K562 (cell line): ENCODE results near the gene UQCRC2. TPM values are rescaled to one million over a fixed set of nuclear protein-coding genes. Genes with fewer than 3 reads are reported as not detected.

Experiments used
- DDX20 ChIP-seq: fragments of 450-650 bp; IDR thresholded peaks from 2 replicates; pipeline ENCODE4 v1.6.1; 2016; ENCODE audit warnings: missing genetic modification characterization, low read depth, mild to moderate bottlenecking, missing compliant biosample characterization, moderate library complexity
- FOSL1 ChIP-seq: fragments of 200-800 bp; sonication (Bioruptor generic); conservative IDR thresholded peaks from 2 replicates; pipeline ENCODE4 v1.6.1; 2016; ENCODE audit warnings: missing genetic modification characterization, missing compliant biosample characterization
- HES1 ChIP-seq: fragments of 450-650 bp; IDR thresholded peaks from 2 replicates; pipeline ENCODE4 v1.6.1; 2016; ENCODE audit warnings: low read depth, mild to moderate bottlenecking, moderate library complexity
- KAT2B ChIP-seq: IDR thresholded peaks from one replicate; pipeline ENCODE4 v1.6.1; 2012; ENCODE audit warnings: low read depth, mild to moderate bottlenecking, control low read depth, inconsistent platforms, low read length, moderate library complexity
- KDM1A ChIP-seq, 2 experiments: fragments of 450-650 bp; IDR thresholded peaks; 2 replicates each; pipeline ENCODE4 v1.6.1; 2016; ENCODE audit warnings: mild to moderate bottlenecking in 2 of 2
- NR2C1 ChIP-seq, 2 experiments: fragments of 450-650 bp; IDR thresholded peaks; 2 replicates each; pipeline ENCODE4 v1.6.1; 2017; ENCODE audit warnings: mild to moderate bottlenecking in 2 of 2, antibody characterized with exemption in 1 of 2, inconsistent platforms in 1 of 2, missing compliant biosample characterization in 1 of 2, missing genetic modification characterization in 1 of 2
- PRDM10 ChIP-seq: fragments of 450-650 bp; IDR thresholded peaks from 2 replicates; pipeline ENCODE4 v1.6.1; 2018; ENCODE audit not compliant: partially characterized antibody
- PYGO2 ChIP-seq: fragments of 450-650 bp; IDR thresholded peaks from 2 replicates; pipeline ENCODE4 v1.6.1; 2016; ENCODE audit warnings: mild to moderate bottlenecking, missing genetic modification characterization, moderate library complexity, missing compliant biosample characterization
- RBM25 ChIP-seq: fragments of 200-400 bp; formaldehyde crosslinking; IDR thresholded peaks from 2 replicates; pipeline ENCODE4 v1.6.1; 2018; ENCODE audit warnings: low read length, low read depth, moderate library complexity; ENCODE audit not compliant: severe bottlenecking
- SMARCA4 ChIP-seq: fragments of 450-650 bp; IDR thresholded peaks from 2 replicates; pipeline ENCODE4 v1.6.1; 2016
- UBTF ChIP-seq, 2 experiments: IDR thresholded peaks; 2 replicates each; pipeline ENCODE4 v1.6.1; 2012; ENCODE audit warnings: improper control_type of control experiment in 2 of 2, low read depth in 2 of 2, low read length in 2 of 2, borderline replicate concordance in 1 of 2
- ZBTB17 ChIP-seq: fragments of 450-650 bp; formaldehyde crosslinking; IDR thresholded peaks from 2 replicates; pipeline ENCODE4 v1.4.0; 2020; ENCODE audit warnings: mild to moderate bottlenecking
- ZNF41 ChIP-seq: fragments of 250-450 bp; sonication (Bioruptor Pico); conservative IDR thresholded peaks from 2 replicates; pipeline ENCODE4 v1.4.0; 2020; ENCODE audit warnings: mild to moderate bottlenecking
- polyA plus RNA-seq, 8 experiments: library from polyadenylated mRNA; depleted of rRNA in 4 of 8; stranded (reverse) in 5 of 8; unstranded in 3 of 8; fragments of >200 nt; fragmentation: Nextera tagmentation in 2 of 8; fragmentation: Illumina TruSeq in 1 of 8; extraction: Ambion mirVana in 2 of 8; extraction: Trizol in 1 of 8; gene quantifications; 2 replicates each; pipeline versions ENCODE4 v1.2.1 to v1.2.3, GENCODE V29; 2011 to 2014; ENCODE audit warnings: inconsistent platforms in 1 of 8, missing spikeins in 1 of 8
- total RNA-seq, 7 experiments: library from RNA; depleted of rRNA in 6 of 7; stranded (reverse); fragments of >200 nt in 6 of 7; fragmentation: Illumina TruSeq in 2 of 7; extraction: Trizol in 2 of 7; gene quantifications; 2 replicates each; pipeline versions ENCODE4 v1.2.1 to v1.2.3, GENCODE V29; 2011 to 2021; ENCODE audit warnings: low replicate concordance in 1 of 7
- TF ChIP-seq, protein P1 (sequence below): sonication (generic); formaldehyde crosslinking; IDR thresholded peaks from 2 replicates; pipeline ENCODE4 v1.8.0; 2022; ENCODE audit warnings: mild to moderate bottlenecking, missing genetic modification reagents, borderline replicate concordance

UQCRC2 gene
- total and polyA plus RNA-seq, 9 of the 15 experiments (the other 6 are each of a cell fraction or from before 2014, with no cell fraction given): 177 to 516 (median 319) TPM

DNA sequence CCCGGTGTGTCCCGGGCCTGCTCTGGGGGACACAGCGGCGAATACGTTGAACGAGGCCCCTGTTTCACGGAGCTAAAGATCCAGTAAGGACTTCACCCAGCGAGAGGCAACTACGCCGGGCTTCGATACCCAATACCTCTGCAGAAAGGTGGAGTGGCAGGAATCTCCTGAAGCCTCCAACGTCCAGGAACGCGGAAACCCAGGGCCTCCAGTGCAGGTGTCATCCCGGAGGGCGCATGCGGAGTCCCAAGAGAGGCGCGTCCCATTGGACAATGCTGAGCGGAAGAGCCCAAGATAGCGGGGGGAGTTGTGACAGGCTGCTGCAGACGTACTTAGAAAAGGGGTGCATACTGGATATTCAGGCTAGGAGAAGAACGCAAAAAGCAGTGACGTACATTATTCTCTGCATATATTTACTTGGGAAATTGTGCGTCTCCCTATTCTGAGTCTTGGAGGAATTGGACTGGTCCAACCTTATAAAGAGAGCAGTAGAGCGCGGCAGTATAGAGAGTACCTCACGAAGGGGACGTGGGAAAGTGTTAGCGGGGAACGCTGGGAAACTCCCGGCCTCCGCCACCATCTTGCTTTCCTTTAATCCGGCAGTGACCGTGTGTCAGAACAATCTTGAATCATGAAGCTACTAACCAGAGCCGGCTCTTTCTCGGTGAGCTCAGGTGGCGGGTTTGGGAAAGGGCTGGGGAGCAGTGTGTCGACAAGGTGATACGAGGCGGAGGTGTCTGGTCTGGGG is at the start of gene UQCRC2 (continued):
- TF ChIP-seq FOSL1 (tag): peak; percentile 51; the same call in 1 of the 2 replicates
- TF ChIP-seq ZNF41 (CRISPR knock-in tag): no peak
- TF ChIP-seq KDM1A (IDR thresholded peaks at IDR 0.05): no peak
- TF ChIP-seq PYGO2: no peak
- peak; percentile 6 for TF ChIP-seq RBM25
- no peak for TF ChIP-seq KAT2B
- peak; percentile 100 for TF ChIP-seq PRDM10
- TF ChIP-seq, protein P1, sequence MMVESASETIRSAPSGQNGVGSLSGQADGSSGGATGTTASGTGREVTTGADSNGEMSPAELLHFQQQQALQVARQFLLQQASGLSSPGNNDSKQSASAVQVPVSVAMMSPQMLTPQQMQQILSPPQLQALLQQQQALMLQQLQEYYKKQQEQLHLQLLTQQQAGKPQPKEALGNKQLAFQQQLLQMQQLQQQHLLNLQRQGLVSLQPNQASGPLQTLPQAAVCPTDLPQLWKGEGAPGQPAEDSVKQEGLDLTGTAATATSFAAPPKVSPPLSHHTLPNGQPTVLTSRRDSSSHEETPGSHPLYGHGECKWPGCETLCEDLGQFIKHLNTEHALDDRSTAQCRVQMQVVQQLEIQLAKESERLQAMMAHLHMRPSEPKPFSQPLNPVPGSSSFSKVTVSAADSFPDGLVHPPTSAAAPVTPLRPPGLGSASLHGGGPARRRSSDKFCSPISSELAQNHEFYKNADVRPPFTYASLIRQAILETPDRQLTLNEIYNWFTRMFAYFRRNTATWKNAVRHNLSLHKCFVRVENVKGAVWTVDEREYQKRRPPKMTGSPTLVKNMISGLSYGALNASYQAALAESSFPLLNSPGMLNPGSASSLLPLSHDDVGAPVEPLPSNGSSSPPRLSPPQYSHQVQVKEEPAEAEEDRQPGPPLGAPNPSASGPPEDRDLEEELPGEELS (CRISPR knock-in tag): 0 out of 2 replicates have a peak, but pooled peaks have one; percentile 10
- peak; percentile 44; the same call in 1 of the 2 replicates for TF ChIP-seq SMARCA4
- TF ChIP-seq NR2C1 (IDR thresholded peaks at IDR 0.05): peak; percentile 58
- TF ChIP-seq NR2C1 (tag; IDR thresholded peaks at IDR 0.05): peak; percentile 6; the same call in 1 of the 2 replicates
- no peak for TF ChIP-seq DDX20 (tag)
- no peak for TF ChIP-seq ZBTB17
- TF ChIP-seq HES1: no peak
- TF ChIP-seq UBTF (IDR thresholded peaks at IDR 0.05; ENCODE audit: borderline replicate concordance in 1 of 2, low read depth in 2 of 2, low read length in 2 of 2): 0 out of 4 replicates have a peak, but pooled peaks of 1 of the 2 experiments have one; percentile 48
